Adrenal gland (tissue), 5 donors: ENCODE measurements around the gene ASB6.

Experiments
- CTCF ChIP-seq, 6 experiments: fragments of 450-650 bp in 4 of 6; fragments of 200-600 bp in 2 of 6; sonication (generic) in 1 of 6; IDR thresholded peaks; 1 replicate in 5 of 6; 2 replicates in 1 of 6; pipeline versions ENCODE4 v1.5.1 to v1.8.0; 2016 to 2021; ENCODE audit warnings: antibody characterized with exemption in 6 of 6, mild to moderate bottlenecking in 2 of 6, moderate library complexity in 1 of 6
- POLR2A ChIP-seq, 2 donors: fragments of 450-650 bp; IDR thresholded peaks; one replicate each; pipeline ENCODE4 v1.6.1; 2017; ENCODE audit warnings: antibody characterized with exemption in 2 of 2, mild to moderate bottlenecking in 2 of 2, moderate library complexity in 1 of 2
- donor health status: DM: no; HTN: no; CAD: no.

GRCh38 chr9:129648764-129649115 is 6.8 kb upstream of the ASB6 start:
- TF ChIP-seq CTCF (IDR thresholded peaks at IDR 0.05) (no peak), POLR2A (IDR thresholded peaks at IDR 0.05) (no peak)
